RWPE2 (cell line): ENCODE measurements around the gene ESPN.
"Not testable (repeated sequence)": the region's sequence is repeated elsewhere in the genome, so short reads cannot be mapped to it uniquely, and the experiment has no call there.

ENCODE experiments used
- ATAC-seq: fragments of 200-7000 bp; cut with Tn5 transposase; 3 replicates; pipeline ENCODE4 v1.9.1; 2021; ENCODE audit warnings: low read depth
- DNase-seq: peaks from one replicate; pipeline ENCODE4 v3.0.0-alpha.2; 2020; ENCODE audit warnings: low spot score
- H3K27ac ChIP-seq: fragments of 450-650 bp; 2 replicates; pipeline ENCODE4 v1.5.1; 2017; ENCODE audit warnings: mild to moderate bottlenecking; ENCODE audit not compliant: poor library complexity, severe bottlenecking
- H3K27me3 ChIP-seq: fragments of 250-450 bp; sonication (Bioruptor Pico); 2 replicates; pipeline ENCODE4 v1.5.1; 2021; ENCODE audit warnings: mild to moderate bottlenecking, moderate library complexity; ENCODE audit not compliant: insufficient read depth, poor library complexity, severe bottlenecking
- H3K36me3 ChIP-seq: fragments of 250-450 bp; sonication (Bioruptor Pico); 2 replicates; pipeline ENCODE4 v1.5.1; 2020; ENCODE audit warnings: low read depth, mild to moderate bottlenecking, moderate library complexity
- H3K4me1 ChIP-seq: fragments of 250-450 bp; sonication (Bioruptor Pico); 2 replicates; pipeline ENCODE4 v1.5.1; 2021; ENCODE audit warnings: mild to moderate bottlenecking, moderate library complexity; ENCODE audit not compliant: insufficient read depth, poor library complexity, severe bottlenecking
- H3K4me3 ChIP-seq: fragments of 250-450 bp; sonication (Bioruptor Pico); 2 replicates; pipeline ENCODE4 v1.5.1; 2021; ENCODE audit warnings: mild to moderate bottlenecking, moderate library complexity; ENCODE audit not compliant: severe bottlenecking
- H3K9me3 ChIP-seq: fragments of 250-450 bp; sonication (Bioruptor Pico); 2 replicates; pipeline ENCODE4 v1.5.1; 2021; ENCODE audit warnings: mild to moderate bottlenecking, moderate library complexity; ENCODE audit not compliant: severe bottlenecking
- TF ChIP-seq, protein P1 (sequence below): fragments of 450-650 bp; IDR thresholded peaks from one replicate; pipeline ENCODE4 v1.5.1; 2017; ENCODE audit warnings: mild to moderate bottlenecking, moderate library complexity; ENCODE audit not compliant: poor library complexity, severe bottlenecking

ESPN gene

GRCh38 chr1:6426277-6426971 lies 1.8 kb downstream of the ESPN start:
- DNase-seq (peak; percentile 67), ATAC-seq (no peak)
- TF ChIP-seq, protein P1, sequence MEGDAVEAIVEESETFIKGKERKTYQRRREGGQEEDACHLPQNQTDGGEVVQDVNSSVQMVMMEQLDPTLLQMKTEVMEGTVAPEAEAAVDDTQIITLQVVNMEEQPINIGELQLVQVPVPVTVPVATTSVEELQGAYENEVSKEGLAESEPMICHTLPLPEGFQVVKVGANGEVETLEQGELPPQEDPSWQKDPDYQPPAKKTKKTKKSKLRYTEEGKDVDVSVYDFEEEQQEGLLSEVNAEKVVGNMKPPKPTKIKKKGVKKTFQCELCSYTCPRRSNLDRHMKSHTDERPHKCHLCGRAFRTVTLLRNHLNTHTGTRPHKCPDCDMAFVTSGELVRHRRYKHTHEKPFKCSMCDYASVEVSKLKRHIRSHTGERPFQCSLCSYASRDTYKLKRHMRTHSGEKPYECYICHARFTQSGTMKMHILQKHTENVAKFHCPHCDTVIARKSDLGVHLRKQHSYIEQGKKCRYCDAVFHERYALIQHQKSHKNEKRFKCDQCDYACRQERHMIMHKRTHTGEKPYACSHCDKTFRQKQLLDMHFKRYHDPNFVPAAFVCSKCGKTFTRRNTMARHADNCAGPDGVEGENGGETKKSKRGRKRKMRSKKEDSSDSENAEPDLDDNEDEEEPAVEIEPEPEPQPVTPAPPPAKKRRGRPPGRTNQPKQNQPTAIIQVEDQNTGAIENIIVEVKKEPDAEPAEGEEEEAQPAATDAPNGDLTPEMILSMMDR = no peak
- Histone ChIP-seq H3K36me3 (no peaks in the 10 kb centered on the region), H3K4me1 (peaks cover 14% of the 10 kb centered on the region), H3K4me3 (no peak overlapping the region), H3K27me3 (peaks cover 6% of the 10 kb centered on the region), H3K9me3 (no peaks in the 10 kb centered on the region), H3K27ac (no peak overlapping the region)

- H3K27ac ChIP-seq = no peak overlapping the region
- TF ChIP-seq, protein P1 = no peak
- no peak overlapping the region for H3K4me3 ChIP-seq
- no peaks in the 10 kb centered on the region for H3K36me3 ChIP-seq
- H3K4me1 ChIP-seq = peaks cover 10% of the 10 kb centered on the region
- H3K27me3 ChIP-seq = peaks cover 6% of the 10 kb centered on the region
- peak; percentile 51 for DNase-seq
- no peaks in the 10 kb centered on the region for H3K9me3 ChIP-seq
- ATAC-seq = no peak
Measured at GRCh38 chr1:6426972-6427350, 2.4 kb downstream of the ESPN start.

DNA sequence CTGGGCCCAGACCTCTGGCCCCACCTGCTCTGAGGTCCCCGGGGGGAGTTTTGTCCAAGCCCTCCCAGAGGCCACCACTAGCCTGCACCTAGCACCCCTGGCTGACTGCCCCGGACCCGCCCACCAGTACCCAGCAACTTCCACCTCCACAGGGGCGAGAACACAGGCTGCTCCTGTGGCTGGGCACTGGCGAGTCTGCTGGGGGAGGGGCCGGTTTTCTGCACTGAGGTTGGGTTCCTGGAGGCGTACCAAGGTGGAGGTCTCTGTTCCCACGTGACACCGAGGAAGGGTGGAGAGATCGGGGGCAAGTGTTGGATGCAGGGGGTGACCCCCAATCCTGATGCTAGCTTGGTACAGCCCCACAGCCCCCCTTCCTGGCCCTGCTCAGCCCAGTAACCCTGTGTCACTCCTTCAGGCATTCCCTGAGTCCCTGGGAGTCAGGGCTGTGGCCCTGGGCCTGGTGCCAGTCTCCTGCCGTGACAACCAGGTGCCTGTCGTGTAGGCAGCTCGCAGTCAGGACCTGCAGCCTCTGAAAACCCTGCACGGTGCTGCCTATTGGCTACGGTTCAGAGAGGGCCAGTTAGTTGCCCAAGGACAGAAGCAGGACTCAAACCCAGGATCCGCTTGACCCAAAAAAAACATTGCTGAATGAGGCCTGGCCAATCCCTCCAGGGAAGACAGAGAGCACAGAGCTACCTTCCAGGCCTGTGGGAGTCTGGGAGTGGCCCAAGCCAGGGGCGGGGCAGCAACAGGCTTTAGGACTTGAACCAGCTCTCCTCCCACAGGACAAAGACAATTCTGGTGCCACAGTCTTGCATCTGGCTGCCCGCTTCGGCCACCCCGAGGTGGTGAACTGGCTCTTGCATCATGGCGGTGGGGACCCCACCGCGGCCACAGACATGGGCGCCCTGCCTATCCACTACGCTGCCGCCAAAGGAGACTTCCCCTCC lies 3.1 kb downstream of the ESPN start:
- Histone ChIP-seq H3K36me3 (no peaks in the 10 kb centered on the region), H3K27ac (no peak overlapping the region), H3K4me3 (no peak overlapping the region), H3K9me3 (no peaks in the 10 kb centered on the region), H3K27me3 (peaks cover 6% of the 10 kb centered on the region), H3K4me1 (peaks cover 7% of the 10 kb centered on the region)
- DNase-seq (no peak), ATAC-seq (no peak)
- TF ChIP-seq, protein P1 = no peak

DNA sequence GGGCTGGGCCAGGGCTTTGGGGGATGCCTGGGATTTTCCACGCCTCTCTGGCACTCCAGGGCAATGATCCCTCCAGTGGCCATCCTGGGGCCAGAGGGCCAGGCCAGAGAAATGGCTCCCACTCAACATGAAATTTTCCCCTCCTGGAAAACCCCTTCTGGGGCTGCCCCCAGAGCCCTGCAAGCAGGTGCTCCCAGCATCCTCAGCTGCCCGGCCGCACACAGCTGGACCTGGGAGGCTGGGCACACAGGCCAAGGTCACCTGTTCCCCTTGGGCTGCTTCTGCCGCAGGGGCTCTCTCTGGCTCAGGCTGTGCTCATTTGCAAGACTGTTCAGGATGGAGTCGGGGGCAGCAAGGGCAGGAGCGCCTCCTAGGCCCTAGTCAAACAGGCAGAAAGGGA lies 3.9 kb downstream of the ESPN start:
- H3K27me3 ChIP-seq, H3K36me3 ChIP-seq, H3K4me1 ChIP-seq, ATAC-seq, H3K27ac ChIP-seq, H3K9me3 ChIP-seq, H3K4me3 ChIP-seq, DNase-seq: not testable (repeated sequence)

DNA sequence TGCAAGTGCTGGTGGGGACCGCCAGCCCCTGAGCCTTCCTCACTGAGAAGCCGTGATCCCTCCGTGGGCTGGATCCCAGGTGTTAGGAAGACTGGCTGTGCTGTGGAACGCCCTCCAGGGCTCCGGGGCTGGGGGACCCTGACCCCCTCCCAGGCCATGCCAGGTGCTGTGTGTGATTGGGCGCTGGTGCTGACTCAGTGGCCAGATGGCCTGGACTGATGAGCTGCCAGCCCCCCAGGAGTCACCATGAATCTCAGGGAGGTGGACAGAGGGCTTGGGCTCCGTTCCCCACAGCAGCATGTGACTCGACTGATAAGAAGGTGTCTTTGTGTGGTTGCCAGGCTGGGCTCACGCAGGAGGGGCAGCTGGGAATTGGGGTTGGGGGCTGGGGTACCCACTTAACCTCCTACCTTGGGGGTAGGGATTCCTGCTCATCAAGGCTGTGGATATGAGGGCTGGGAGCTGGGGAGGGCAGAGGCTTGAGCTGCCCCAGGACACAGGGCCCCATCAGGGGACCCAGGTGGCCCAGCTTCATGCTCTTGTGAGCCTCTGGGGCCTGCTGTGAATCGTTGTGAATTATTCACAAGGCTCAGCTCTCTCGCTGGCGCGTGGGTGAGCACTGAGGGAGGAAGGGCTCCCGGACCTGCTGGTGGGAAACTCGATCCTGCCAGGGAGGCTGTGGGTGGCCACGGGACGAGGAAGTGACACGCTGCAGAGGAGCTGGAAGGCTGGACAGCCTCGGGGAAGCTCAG lies 5.3 kb downstream of the ESPN start:
- not testable (repeated sequence) for H3K27ac ChIP-seq, DNase-seq, H3K9me3 ChIP-seq, ATAC-seq, H3K36me3 ChIP-seq, H3K4me1 ChIP-seq, H3K27me3 ChIP-seq, H3K4me3 ChIP-seq

DNA sequence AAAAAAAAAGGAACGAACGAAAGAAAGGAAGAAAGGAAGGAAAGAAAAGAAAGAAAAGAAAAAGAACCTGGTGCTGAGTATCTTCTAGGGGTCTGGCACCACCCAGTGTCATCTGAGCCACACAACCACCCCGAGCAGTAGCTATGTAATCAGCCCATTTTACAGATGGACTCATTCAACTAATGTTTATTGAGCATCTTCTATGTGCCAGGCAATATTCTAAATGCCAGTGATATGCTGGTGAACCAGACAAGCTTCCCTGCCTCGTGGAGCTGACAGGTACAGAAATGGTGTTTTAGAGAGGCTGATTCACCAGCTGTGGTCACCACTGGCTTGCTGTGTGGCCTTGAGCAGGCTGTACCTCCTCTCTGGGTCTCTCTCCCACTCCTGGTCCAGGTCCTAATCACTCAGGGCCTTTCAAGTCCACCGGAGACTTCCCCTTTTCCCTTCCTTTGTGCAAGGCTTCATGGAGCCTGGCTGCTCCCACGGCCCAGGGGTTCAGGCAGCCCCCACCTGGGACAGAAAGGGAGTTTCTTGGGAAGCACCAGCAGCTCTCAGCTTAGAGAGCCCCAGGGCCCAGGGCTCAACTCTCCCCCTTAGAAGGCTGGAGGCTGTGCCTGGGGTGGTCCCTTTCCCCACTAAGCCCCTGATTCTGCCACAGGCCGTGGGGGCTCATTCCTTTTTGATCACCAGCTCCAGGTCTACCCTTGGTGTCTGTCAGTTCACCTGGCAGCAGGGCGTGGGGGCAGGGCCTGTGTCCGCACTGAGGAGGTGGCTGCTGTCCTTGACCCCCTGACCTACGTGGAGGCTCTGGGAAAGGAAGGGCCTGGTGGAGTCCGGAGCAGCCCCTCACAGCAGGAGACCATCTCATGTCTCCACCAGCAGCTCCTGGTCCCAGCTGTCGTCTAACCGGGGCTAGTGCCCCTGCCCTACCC lies 7.3 kb downstream of the ESPN start:
- H3K4me1 ChIP-seq, H3K36me3 ChIP-seq, ATAC-seq, H3K27ac ChIP-seq, H3K27me3 ChIP-seq, H3K4me3 ChIP-seq, DNase-seq, H3K9me3 ChIP-seq: not testable (repeated sequence)
